ENCODE results near the gene SENP5. TPM values are rescaled to one million over a fixed set of nuclear protein-coding genes. Genes with fewer than 3 reads are reported as not detected.
A peak's percentile ranks its signal among the peaks of the same experiment; 100 is the strongest.

The SENP5 gene
- total and polyA plus RNA-seq, 7 donors: 8.1 to 37.7 (median 21.3) TPM

- Histone ChIP-seq H3K27me3 (ENCODE audit: insufficient read depth in 3 of 3, low read length in 2 of 3) (no peaks in the 10 kb centered on the region), H3K9me3 (no peaks in the 10 kb centered on the region), H3K4me3 (peak overlapping the region; percentile 94), H3K4me1 (peaks cover 6% of the 10 kb centered on the region), H3K27ac (peak overlapping the region; percentile 81), H3K36me3 (ENCODE audit: insufficient read depth in 1 of 2, low read depth in 1 of 2) (peaks cover 0 to 8% of the 10 kb centered on the region in 2 donors)
- no peak for ATAC-seq
- intact Hi-C loops (cut with DNase I): loop anchor here (2.0 to 5.0 kb wide), 2 partner anchors 129 to 130 kb away; no protein-coding TSS in a partner anchor
- TF ChIP-seq CTCF (IDR thresholded peaks at IDR 0.05): no peak
- no peak for DNase-seq
- 71 to 75% (median 73%) methylated on average over 35 of the region's 35 CpGs for WGBS, 3 donors
Observed at GRCh38 chr3:196967412-196968232, 99.9 kb downstream of the SENP5 start.

GRCh38 chr3:196968233-196969133 lies 100.8 kb downstream of the SENP5 start, which contains the start of gene PIGZ:
TSS of gene PIGZ (minus strand) at chr3:196968833. CDS start at chr3:196952031, 16,802 bp downstream.
- H3K4me1 ChIP-seq: peaks cover 6% of the 10 kb centered on the region
- H3K4me3 ChIP-seq: peak within 1 kb of the TSS; percentile 94
- WGBS, 3 donors: 2 to 6% (median 3%) methylated on average over 34 to 98 of the region's 98 CpGs
- no peak for TF ChIP-seq CTCF (IDR thresholded peaks at IDR 0.05)
- H3K27ac ChIP-seq: peak within 1 kb of the TSS; percentile 81
- DNase-seq: peak; percentile 44 to 71
- H3K36me3 ChIP-seq (ENCODE audit: insufficient read depth in 1 of 2, low read depth in 1 of 2): peaks cover 0 to 8% of the 10 kb centered on the region in 2 donors
- no peaks in the 10 kb centered on the region for H3K27me3 ChIP-seq (ENCODE audit: insufficient read depth in 3 of 3, low read length in 2 of 3)
- intact Hi-C loops (cut with DNase I): loop anchor here (2.0 to 5.0 kb wide), 2 partner anchors 130 to 131 kb away; no protein-coding TSS in a partner anchor
- peak; percentile 73 to 80 (median 75) for ATAC-seq
- H3K9me3 ChIP-seq: no peaks in the 10 kb centered on the region

GRCh38 chr3:196969134-196969659 lies 101.5 kb downstream of the SENP5 start:
- DNase-seq: peak; percentile 40 to 67
- intact Hi-C loops (cut with DNase I): loop anchor here (2.0 to 5.0 kb wide), 2 partner anchors 130 to 132 kb away; no protein-coding TSS in a partner anchor

More at GRCh38 chr3:196969134-196969659, 101.5 kb downstream of the SENP5 start:
- Histone ChIP-seq H3K36me3 (ENCODE audit: insufficient read depth in 1 of 2, low read depth in 1 of 2) (peaks cover 0 to 8% of the 10 kb centered on the region in 2 donors), H3K27me3 (ENCODE audit: insufficient read depth in 3 of 3, low read length in 2 of 3) (no peaks in the 10 kb centered on the region), H3K4me1 (peaks cover 6% of the 10 kb centered on the region), H3K27ac (peak overlapping the region; percentile 81), H3K9me3 (no peaks in the 10 kb centered on the region), H3K4me3 (peak overlapping the region; percentile 94)
- ATAC-seq: peak; percentile 3 to 35 (median 26)
- no peak for TF ChIP-seq CTCF (IDR thresholded peaks at IDR 0.05)
- WGBS, 3 donors: 0 to 1% (median 0%) methylated on average over 40 to 72 of the region's 72 CpGs
